Glutamatergic neuron (in vitro differentiated cells): ENCODE measurements around the gene EFS. TPM values are rescaled to one million over a fixed set of nuclear protein-coding genes. Genes with fewer than 3 reads are reported as not detected.

Experiments
- DNase-seq: peaks from one replicate; pipeline ENCODE4 v3.0.0; 2022
- H3K27ac Mint-ChIP-seq: one replicate; pipeline ENCODE4 v1.8.0; 2020; ENCODE audit warnings: mild to moderate bottlenecking, mixed read lengths, inconsistent platforms; ENCODE audit not compliant: unreplicated experiment
- H3K27me3 Mint-ChIP-seq: one replicate; pipeline ENCODE4 v1.8.0; 2020; ENCODE audit warnings: mild to moderate bottlenecking, moderate library complexity, mixed read lengths, inconsistent platforms; ENCODE audit not compliant: unreplicated experiment
- H3K36me3 Mint-ChIP-seq: one replicate; pipeline ENCODE4 v1.8.0; 2020; ENCODE audit warnings: mild to moderate bottlenecking, mixed read lengths, inconsistent platforms; ENCODE audit not compliant: unreplicated experiment
- H3K4me1 Mint-ChIP-seq: one replicate; pipeline ENCODE4 v1.8.0; 2020; ENCODE audit warnings: mild to moderate bottlenecking, low read depth, mixed read lengths, inconsistent platforms; ENCODE audit not compliant: unreplicated experiment
- H3K4me3 Mint-ChIP-seq: one replicate; pipeline ENCODE4 v1.8.0; 2020; ENCODE audit warnings: mild to moderate bottlenecking, mixed read lengths, inconsistent platforms; ENCODE audit not compliant: unreplicated experiment
- H3K9me3 Mint-ChIP-seq: one replicate; pipeline ENCODE4 v1.8.0; 2020; ENCODE audit warnings: mild to moderate bottlenecking, moderate library complexity, mixed read lengths, inconsistent platforms; ENCODE audit not compliant: unreplicated experiment
- total RNA-seq: library from RNA; stranded (reverse); fragmentation: NEBNext Ultra II Directional; extraction: Animal tissue kit (Norgen Biotek cat#: 25700); gene quantifications from one replicate; pipeline ENCODE4 v1.2.1, GENCODE V29; 2021; ENCODE audit not compliant: unreplicated experiment
- TF ChIP-seq, protein P1 (sequence below): fragments of 200-600 bp; sonication (generic); IDR thresholded peaks from one replicate; pipeline ENCODE4 v1.5.0; 2021; ENCODE audit not compliant: partially characterized antibody, unreplicated experiment

Gene EFS
- total RNA-seq, 1 donor from 2014 or later = 90.4 TPM

- peaks cover 14% of the 10 kb centered on the region for H3K9me3 Mint-ChIP-seq
Measured at GRCh38 chr14:23320584-23321571, 44.1 kb downstream of the EFS start, which contains the start of gene PABPN1. Gene PABPN1 (plus strand): TSS chr14:23321457. CDS start chr14:23321470, 13 bp downstream.

GRCh38 chr14:23319746-23320583 is 45.0 kb downstream of the EFS start:
- DNase-seq = no peak
- peaks cover 20% of the 10 kb centered on the region for H3K4me1 Mint-ChIP-seq
- peaks cover 13% of the 10 kb centered on the region for H3K9me3 Mint-ChIP-seq
- peak overlapping the region; percentile 89 for H3K27ac Mint-ChIP-seq
- H3K4me3 Mint-ChIP-seq = peak overlapping the region; percentile 81
- TF ChIP-seq, protein P1, sequence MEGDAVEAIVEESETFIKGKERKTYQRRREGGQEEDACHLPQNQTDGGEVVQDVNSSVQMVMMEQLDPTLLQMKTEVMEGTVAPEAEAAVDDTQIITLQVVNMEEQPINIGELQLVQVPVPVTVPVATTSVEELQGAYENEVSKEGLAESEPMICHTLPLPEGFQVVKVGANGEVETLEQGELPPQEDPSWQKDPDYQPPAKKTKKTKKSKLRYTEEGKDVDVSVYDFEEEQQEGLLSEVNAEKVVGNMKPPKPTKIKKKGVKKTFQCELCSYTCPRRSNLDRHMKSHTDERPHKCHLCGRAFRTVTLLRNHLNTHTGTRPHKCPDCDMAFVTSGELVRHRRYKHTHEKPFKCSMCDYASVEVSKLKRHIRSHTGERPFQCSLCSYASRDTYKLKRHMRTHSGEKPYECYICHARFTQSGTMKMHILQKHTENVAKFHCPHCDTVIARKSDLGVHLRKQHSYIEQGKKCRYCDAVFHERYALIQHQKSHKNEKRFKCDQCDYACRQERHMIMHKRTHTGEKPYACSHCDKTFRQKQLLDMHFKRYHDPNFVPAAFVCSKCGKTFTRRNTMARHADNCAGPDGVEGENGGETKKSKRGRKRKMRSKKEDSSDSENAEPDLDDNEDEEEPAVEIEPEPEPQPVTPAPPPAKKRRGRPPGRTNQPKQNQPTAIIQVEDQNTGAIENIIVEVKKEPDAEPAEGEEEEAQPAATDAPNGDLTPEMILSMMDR = no peak
- H3K36me3 Mint-ChIP-seq = no peaks in the 10 kb centered on the region
- H3K27me3 Mint-ChIP-seq = peaks cover 14% of the 10 kb centered on the region

More at GRCh38 chr14:23320584-23321571, 44.1 kb downstream of the EFS start, which contains the start of gene PABPN1:
- TF ChIP-seq, protein P1 = no peak
- Mint-ChIP-seq H3K4me1 (peaks cover 20% of the 10 kb centered on the region), H3K27ac (peak within 1 kb of the TSS; percentile 98), H3K4me3 (peak within 1 kb of the TSS; percentile 94), H3K27me3 (peaks cover 14% of the 10 kb centered on the region), H3K36me3 (no peaks in the 10 kb centered on the region)
- peak; percentile 94 for DNase-seq

- TF ChIP-seq, protein P1 = no peak
- H3K4me1 Mint-ChIP-seq = peaks cover 11% of the 10 kb centered on the region
- H3K27me3 Mint-ChIP-seq = peaks cover 10% of the 10 kb centered on the region
- peaks cover 8% of the 10 kb centered on the region for H3K9me3 Mint-ChIP-seq
- H3K4me3 Mint-ChIP-seq = no peak overlapping the region
- no peak for DNase-seq
- no peaks in the 10 kb centered on the region for H3K36me3 Mint-ChIP-seq
- no peak overlapping the region for H3K27ac Mint-ChIP-seq
Measured at GRCh38 chr14:23316300-23316699, 48.7 kb downstream of the EFS start.

DNA sequence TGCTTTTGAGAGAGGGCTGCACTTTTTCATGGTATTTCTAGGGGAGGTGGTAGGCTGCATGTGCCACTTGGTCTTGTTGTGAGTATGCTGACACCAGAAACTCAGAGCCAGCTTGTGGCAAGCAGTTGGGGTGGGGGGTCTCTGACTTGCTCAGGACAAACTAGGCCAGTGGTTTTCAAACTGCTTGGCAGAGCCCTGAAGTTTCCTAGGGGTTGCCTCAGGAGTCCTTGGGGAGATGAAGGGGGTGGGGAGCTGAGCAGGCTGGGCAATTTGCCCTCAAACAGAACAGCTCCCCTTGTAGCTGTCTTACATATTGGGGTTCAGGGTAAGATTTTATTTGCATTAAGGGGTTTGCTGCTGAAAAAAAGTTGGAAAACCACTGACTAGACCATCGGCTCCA is 54.4 kb downstream of the EFS start:
- Mint-ChIP-seq H3K4me1 (peaks cover 8% of the 10 kb centered on the region), H3K36me3 (no peaks in the 10 kb centered on the region), H3K27me3 (peaks cover 7% of the 10 kb centered on the region), H3K27ac (no peak overlapping the region), H3K4me3 (no peak overlapping the region), H3K9me3 (peaks cover 5% of the 10 kb centered on the region)
- TF ChIP-seq, protein P1 = no peak
- DNase-seq = no peak
